GM12891 (cell line): ENCODE results near the gene RILP.
"Not testable (repeated sequence)": the region's sequence is repeated elsewhere in the genome, so short reads cannot be mapped to it uniquely, and the experiment has no call there.

ENCODE experiments used
- POLR2A ChIP-seq: IDR thresholded peaks from 2 replicates; pipeline ENCODE4 v1.6.1; 2011; ENCODE audit warnings: low read depth, low read length, control low read depth
- POLR2AphosphoS5 ChIP-seq: IDR thresholded peaks from 2 replicates; pipeline ENCODE4 v1.6.1; 2011; ENCODE audit warnings: low read depth, low read length, control low read depth
- SPI1 ChIP-seq: IDR thresholded peaks from 2 replicates; pipeline ENCODE4 v1.6.1; 2011; ENCODE audit warnings: low read depth, low read length, control low read depth
- TAF1 ChIP-seq: IDR thresholded peaks from 2 replicates; pipeline ENCODE4 v1.6.1; 2011; ENCODE audit warnings: low read depth, low read length, control low read depth

DNA sequence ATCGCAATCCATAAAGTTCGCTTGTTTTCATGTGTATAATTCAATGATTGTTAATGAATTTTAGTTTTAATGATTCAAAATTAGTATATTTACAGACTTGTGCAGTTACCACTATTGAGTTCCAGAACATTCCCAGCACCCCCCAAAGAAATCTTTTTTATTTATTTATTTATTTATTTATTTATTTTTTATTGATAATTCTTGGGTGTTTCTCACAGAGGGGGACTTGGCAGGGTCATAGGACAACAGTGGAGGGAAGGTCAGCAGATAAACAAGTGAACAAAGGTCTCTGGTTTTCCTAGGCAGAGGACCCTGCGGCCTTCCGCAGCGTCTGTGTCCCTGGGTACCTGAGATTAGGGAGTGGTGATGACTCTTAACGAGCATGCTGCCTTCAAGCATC is 38.7 kb upstream of the RILP start:
- not testable (repeated sequence) for TF ChIP-seq POLR2A, SPI1, POLR2AphosphoS5, TAF1
